NCI-H2107 treated with DMSO at 0.1 percent for 48 hours (cell line): ENCODE data around the gene CABCOCO1.

Source experiments
- DNase-seq: peaks from one replicate; lab custom pipeline; 2025; ENCODE audit not compliant: unreplicated experiment; lab: John Stamatoyannopoulos, UW

CABCOCO1 gene

GRCh38 chr10:61752111-61753011 is 89.6 kb downstream of the CABCOCO1 start:
- no peak for DNase-seq

GRCh38 chr10:61753453-61753852 is 90.7 kb downstream of the CABCOCO1 start:
- no peak for DNase-seq

- no peak for DNase-seq
Measured at GRCh38 chr10:61754587-61755550, 92.1 kb downstream of the CABCOCO1 start.

- DNase-seq = no peak
Measured at GRCh38 chr10:61757001-61757400, 94.3 kb downstream of the CABCOCO1 start.

GRCh38 chr10:61757525-61758397 is 95.0 kb downstream of the CABCOCO1 start:
- DNase-seq = no peak

- DNase-seq = no peak
Measured at GRCh38 chr10:61758433-61758832, 95.7 kb downstream of the CABCOCO1 start.

- no peak for DNase-seq
Measured at GRCh38 chr10:61759751-61760150, 97.0 kb downstream of the CABCOCO1 start.

- no peak for DNase-seq
Measured at GRCh38 chr10:61760943-61761824, 98.5 kb downstream of the CABCOCO1 start.

- no peak for DNase-seq
Measured at GRCh38 chr10:61761825-61762217, 99.1 kb downstream of the CABCOCO1 start.

GRCh38 chr10:61763778-61764177 is 101.0 kb downstream of the CABCOCO1 start:
- no peak for DNase-seq

- DNase-seq = no peak
Measured at GRCh38 chr10:61764486-61764885, 101.8 kb downstream of the CABCOCO1 start.

GRCh38 chr10:61765176-61766087 is 102.7 kb downstream of the CABCOCO1 start:
- no peak for DNase-seq

- no peak for DNase-seq
Measured at GRCh38 chr10:61766927-61767326, 104.2 kb downstream of the CABCOCO1 start.

GRCh38 chr10:61774031-61774430 is 111.3 kb downstream of the CABCOCO1 start:
- no peak for DNase-seq

- no peak for DNase-seq
Measured at GRCh38 chr10:61775111-61775510, 112.4 kb downstream of the CABCOCO1 start.

GRCh38 chr10:61776615-61777266 is 114.0 kb downstream of the CABCOCO1 start:
- no peak for DNase-seq

GRCh38 chr10:61778137-61778536 is 115.4 kb downstream of the CABCOCO1 start:
- no peak for DNase-seq

- no peak for DNase-seq
Measured at GRCh38 chr10:61779276-61779675, 116.5 kb downstream of the CABCOCO1 start.
